Breast epithelium (tissue), 3 donors: ENCODE results near the gene MDFI.

Experiments used
- POLR2A ChIP-seq: fragments of 450-650 bp; IDR thresholded peaks from one replicate; pipeline ENCODE4 v1.6.1; 2016; ENCODE audit warnings: antibody characterized with exemption, mild to moderate bottlenecking, moderate library complexity
- POLR2AphosphoS5 ChIP-seq, 3 donors: sonication (generic); formaldehyde crosslinking; IDR thresholded peaks; one replicate each; pipeline ENCODE4 v1.6.1; 2017; ENCODE audit warnings: antibody characterized with exemption in 3 of 3

DNA sequence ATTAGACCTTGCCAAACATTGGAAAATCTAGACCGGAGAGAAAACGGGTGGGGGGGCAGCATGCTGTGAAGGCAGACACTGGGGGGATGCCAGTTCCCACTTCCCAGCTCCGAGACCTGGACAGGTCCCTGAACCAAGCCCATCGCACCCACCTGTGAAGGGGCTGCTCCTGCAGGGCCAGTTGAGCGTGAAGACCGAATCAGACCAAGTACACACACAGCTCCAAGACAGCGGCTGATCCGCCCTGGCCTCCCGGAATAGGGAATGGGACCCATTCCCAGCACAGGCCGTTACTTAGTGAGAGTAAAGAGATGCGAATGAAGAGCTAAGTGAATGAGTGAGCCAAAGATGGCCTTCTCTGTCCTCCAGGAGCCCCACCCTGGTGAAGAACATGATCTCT lies 41.5 kb upstream of the MDFI start:
- no peak for TF ChIP-seq POLR2AphosphoS5 (IDR thresholded peaks at IDR 0.05)
- TF ChIP-seq POLR2A: no peak
